ENCODE measurements around the gene RAD51D.
"Not testable (repeated sequence)": the region's sequence is repeated elsewhere in the genome, so short reads cannot be mapped to it uniquely, and the experiment has no call there.

Gene RAD51D

GRCh38 chr17:35119370-35120165, at the start of gene RAD51D:
Gene RAD51D, minus strand, starts transcription at chr17:35119860. Its CDS starts 247 bp downstream, at chr17:35119613.
- peak in 52 of 56 donors; percentile 4 to 80 (median 54) for DNase-seq

- no peak for DNase-seq
Observed at GRCh38 chr17:35167666-35168065, 48.0 kb upstream of the RAD51D start.

GRCh38 chr17:35167046-35167445, 47.4 kb upstream of the RAD51D start:
- peak in 9 of 56 donors; percentile 1 to 71 (median 11) for DNase-seq

GRCh38 chr17:35166526-35166925, 46.9 kb upstream of the RAD51D start:
- DNase-seq = no peak

- DNase-seq = no peak
Observed at GRCh38 chr17:35164716-35165115, 45.1 kb upstream of the RAD51D start.

GRCh38 chr17:35163886-35164285, 44.2 kb upstream of the RAD51D start:
- DNase-seq = no peak

GRCh38 chr17:35162755-35163154, 43.1 kb upstream of the RAD51D start:
- no peak for DNase-seq

GRCh38 chr17:35161281-35161761, 41.7 kb upstream of the RAD51D start:
- DNase-seq = no peak

GRCh38 chr17:35160354-35161201, 40.9 kb upstream of the RAD51D start:
- DNase-seq = no peak

- no peak for DNase-seq
Observed at GRCh38 chr17:35159940-35160339, 40.3 kb upstream of the RAD51D start.

- no peak for DNase-seq
Observed at GRCh38 chr17:35155246-35155645, 35.6 kb upstream of the RAD51D start.

GRCh38 chr17:35154196-35155165, 34.8 kb upstream of the RAD51D start:
- no peak for DNase-seq

GRCh38 chr17:35152421-35153140, 32.9 kb upstream of the RAD51D start:
- no peak for DNase-seq

- not testable (repeated sequence) for DNase-seq
Observed at GRCh38 chr17:35151080-35151479, 31.4 kb upstream of the RAD51D start.

GRCh38 chr17:35149941-35150340, 30.3 kb upstream of the RAD51D start:
- no peak for DNase-seq

- no peak for DNase-seq
Observed at GRCh38 chr17:35148144-35148543, 28.5 kb upstream of the RAD51D start.

- no peak for DNase-seq
Observed at GRCh38 chr17:35147375-35147905, 27.8 kb upstream of the RAD51D start, which contains the start of gene UNC45B. Gene UNC45B, plus strand, starts transcription at chr17:35147817. Its CDS starts 447 bp downstream, at chr17:35148264.

- no peak for DNase-seq
Observed at GRCh38 chr17:35146214-35146833, 26.7 kb upstream of the RAD51D start.

- no peak for DNase-seq
Observed at GRCh38 chr17:35144840-35145239, 25.2 kb upstream of the RAD51D start.

- no peak for DNase-seq
Observed at GRCh38 chr17:35142467-35142796, 22.8 kb upstream of the RAD51D start.

All from amygdala (tissue), 56 donors.